Right forelimb (tissue), 1 donor: ENCODE results near the gene MYBPC2.
"Not testable (repeated sequence)": the region's sequence is repeated elsewhere in the genome, so short reads cannot be mapped to it uniquely, and the experiment has no call there.

ENCODE experiments used
- DNase-seq: peaks from one replicate; pipeline ENCODE4 v3.0.0-alpha.2; 2018

The MYBPC2 gene

GRCh38 chr19:50428772-50429463 lies 3.8 kb upstream of the MYBPC2 start:
- DNase-seq = no peak

- no peak for DNase-seq
These were observed 1.8 kb upstream of the MYBPC2 start for GRCh38 chr19:50430888-50431342.

- DNase-seq = peak; percentile 95
These were observed 1.1 kb upstream of the MYBPC2 start for GRCh38 chr19:50431343-50432220.

- no peak for DNase-seq
These were observed 799 bp downstream of the MYBPC2 start for GRCh38 chr19:50433201-50434180.

- no peak for DNase-seq
These were observed 1.8 kb downstream of the MYBPC2 start for GRCh38 chr19:50434525-50434924.

- DNase-seq = no peak
These were observed 2.5 kb downstream of the MYBPC2 start for GRCh38 chr19:50435221-50435620.

- DNase-seq = no peak
These were observed 2.9 kb downstream of the MYBPC2 start for GRCh38 chr19:50435627-50436026.

GRCh38 chr19:50437862-50438449 lies 5.3 kb downstream of the MYBPC2 start:
- no peak for DNase-seq

- DNase-seq = not testable (repeated sequence)
These were observed 6.4 kb downstream of the MYBPC2 start for GRCh38 chr19:50439130-50439529.

GRCh38 chr19:50444059-50444458 lies 11.4 kb downstream of the MYBPC2 start:
- DNase-seq = no peak

GRCh38 chr19:50447053-50447452 lies 14.4 kb downstream of the MYBPC2 start:
- no peak for DNase-seq

- no peak for DNase-seq
These were observed 15.1 kb downstream of the MYBPC2 start for GRCh38 chr19:50447750-50448149.

- DNase-seq = no peak
These were observed 16.7 kb downstream of the MYBPC2 start for GRCh38 chr19:50449236-50449899.

- no peak for DNase-seq
These were observed 17.9 kb downstream of the MYBPC2 start for GRCh38 chr19:50450369-50451222.

- DNase-seq = no peak
These were observed 18.5 kb downstream of the MYBPC2 start for GRCh38 chr19:50451223-50451534.

GRCh38 chr19:50453243-50453642 lies 20.6 kb downstream of the MYBPC2 start:
- DNase-seq = no peak

- no peak for DNase-seq
These were observed 23.3 kb downstream of the MYBPC2 start for GRCh38 chr19:50455992-50456391.

GRCh38 chr19:50457300-50457699 lies 24.6 kb downstream of the MYBPC2 start:
- no peak for DNase-seq

GRCh38 chr19:50458396-50459066 lies 25.8 kb downstream of the MYBPC2 start:
- no peak for DNase-seq

- no peak for DNase-seq
These were observed 26.4 kb downstream of the MYBPC2 start for GRCh38 chr19:50459067-50459456.
